GM19193 (cell line): ENCODE data around the gene USP6NL.

Experiments used
- POLR2A ChIP-seq: IDR thresholded peaks from 4 replicates; pipeline ENCODE4 v1.6.1; 2011; ENCODE audit not compliant: insufficient read depth, insufficient read length; ENCODE audit errors: extremely low read depth

Gene USP6NL

GRCh38 chr10:11557967-11558366 lies 53.5 kb downstream of the USP6NL start:
- TF ChIP-seq POLR2A, result no peak

- no peak for TF ChIP-seq POLR2A
Measured at GRCh38 chr10:11557513-11557912, 53.9 kb downstream of the USP6NL start.

GRCh38 chr10:11555556-11555955 lies 55.9 kb downstream of the USP6NL start:
- no peak for TF ChIP-seq POLR2A

- no peak for TF ChIP-seq POLR2A
Measured at GRCh38 chr10:11553773-11554381, 57.6 kb downstream of the USP6NL start.

GRCh38 chr10:11551916-11552602 lies 59.4 kb downstream of the USP6NL start:
- TF ChIP-seq POLR2A, result no peak

- TF ChIP-seq POLR2A, result no peak
Measured at GRCh38 chr10:11551104-11551503, 60.3 kb downstream of the USP6NL start.

- no peak for TF ChIP-seq POLR2A
Measured at GRCh38 chr10:11548768-11549099, 62.7 kb downstream of the USP6NL start.

GRCh38 chr10:11548065-11548767 lies 63.2 kb downstream of the USP6NL start:
- no peak for TF ChIP-seq POLR2A

- TF ChIP-seq POLR2A, result no peak
Measured at GRCh38 chr10:11546581-11546980, 64.9 kb downstream of the USP6NL start.

GRCh38 chr10:11541296-11541695 lies 70.2 kb downstream of the USP6NL start:
- no peak for TF ChIP-seq POLR2A

- TF ChIP-seq POLR2A, result no peak
Measured at GRCh38 chr10:11539191-11539868, 72.1 kb downstream of the USP6NL start.

GRCh38 chr10:11538834-11539190 lies 72.6 kb downstream of the USP6NL start:
- no peak for TF ChIP-seq POLR2A

GRCh38 chr10:11536228-11536627 lies 75.2 kb downstream of the USP6NL start:
- TF ChIP-seq POLR2A, result no peak

- no peak for TF ChIP-seq POLR2A
Measured at GRCh38 chr10:11535346-11535959, 76.0 kb downstream of the USP6NL start.

GRCh38 chr10:11533328-11533781 lies 78.1 kb downstream of the USP6NL start:
- TF ChIP-seq POLR2A, result no peak
